H9 (cell line): ENCODE data around the gene CPEB2. TPM values are rescaled to one million over a fixed set of nuclear protein-coding genes. Genes with fewer than 3 reads are reported as not detected.

Experiments
- DNase-seq: peaks from one replicate; pipeline ENCODE4 v3.0.0-alpha.2; 2017
- H2AFZ ChIP-seq: one replicate; pipeline ENCODE4 v1.6.1; 2013; ENCODE audit warnings: mild to moderate bottlenecking, low read length, control low read depth, moderate library complexity
- H2AK5ac ChIP-seq: 2 replicates; pipeline ENCODE4 v1.6.1; 2013; ENCODE audit warnings: low read length, control low read depth, mixed read lengths; ENCODE audit not compliant: insufficient read length
- H2BK120ac ChIP-seq: one replicate; pipeline ENCODE4 v1.6.1; 2013; ENCODE audit warnings: low read depth, mild to moderate bottlenecking, low read length, control low read depth, inconsistent platforms; ENCODE audit not compliant: poor library complexity, severe bottlenecking
- H2BK12ac ChIP-seq: 2 replicates; pipeline ENCODE4 v1.6.1; 2013; ENCODE audit warnings: low read length, control low read depth, mixed read lengths, low read depth; ENCODE audit not compliant: insufficient read length
- H2BK15ac ChIP-seq: 2 replicates; pipeline ENCODE4 v1.6.1; 2013; ENCODE audit warnings: low read depth, low read length, control low read depth
- H2BK20ac ChIP-seq: one replicate; pipeline ENCODE4 v1.6.1; 2013; ENCODE audit warnings: low read depth, mild to moderate bottlenecking, low read length, control low read depth, inconsistent platforms; ENCODE audit not compliant: poor library complexity, severe bottlenecking
- H2BK5ac ChIP-seq: 2 replicates; pipeline ENCODE4 v1.6.1; 2013; ENCODE audit warnings: low read length, control low read depth, mixed read lengths; ENCODE audit not compliant: insufficient read length
- H3K14ac ChIP-seq: 2 replicates; pipeline ENCODE4 v1.6.1; 2013; ENCODE audit warnings: low read length, control low read depth; ENCODE audit not compliant: insufficient read depth
- H3K18ac ChIP-seq: 2 replicates; pipeline ENCODE4 v1.6.1; 2013; ENCODE audit warnings: low read depth, mild to moderate bottlenecking, mixed read lengths, low read length, control low read depth; ENCODE audit not compliant: insufficient read length
- H3K23ac ChIP-seq: 2 replicates; pipeline ENCODE4 v1.6.1; 2013; ENCODE audit warnings: low read length, control low read depth, mixed read lengths, low read depth; ENCODE audit not compliant: insufficient read length
- H3K23me2 ChIP-seq: 2 replicates; pipeline ENCODE4 v1.6.1; 2013; ENCODE audit warnings: low read depth, mild to moderate bottlenecking, mixed read lengths, low read length, control low read depth; ENCODE audit not compliant: insufficient read length, poor library complexity, severe bottlenecking
- H3K27ac ChIP-seq: 2 replicates; pipeline ENCODE4 v1.5.1; 2013; ENCODE audit warnings: low read length, control low read depth, mixed read lengths, low read depth; ENCODE audit not compliant: insufficient read length
- H3K27me3 ChIP-seq: 2 replicates; pipeline ENCODE4 v1.6.1; 2013; ENCODE audit warnings: low read length, control low read depth, inconsistent platforms; ENCODE audit not compliant: insufficient read depth
- H3K4ac ChIP-seq: 2 replicates; pipeline ENCODE4 v1.6.1; 2013; ENCODE audit warnings: low read depth, mild to moderate bottlenecking, control low read depth, inconsistent platforms, low read length, moderate library complexity
- H3K4me1 ChIP-seq: 2 replicates; pipeline ENCODE4 v1.6.1; 2013; ENCODE audit warnings: low read length, control low read depth, inconsistent platforms; ENCODE audit not compliant: insufficient read depth
- H3K4me2 ChIP-seq: 2 replicates; pipeline ENCODE4 v1.6.1; 2013; ENCODE audit warnings: low read length, control low read depth, mixed read lengths; ENCODE audit not compliant: insufficient read length, insufficient read depth
- H3K56ac ChIP-seq: 2 replicates; pipeline ENCODE4 v1.6.1; 2013; ENCODE audit warnings: low read depth, mild to moderate bottlenecking, mixed read lengths, low read length, control low read depth; ENCODE audit not compliant: insufficient read length
- H3K79me1 ChIP-seq: 2 replicates; pipeline ENCODE4 v1.6.1; 2013; ENCODE audit warnings: low read depth, mild to moderate bottlenecking, moderate library complexity, low read length, control low read depth, inconsistent platforms; ENCODE audit not compliant: insufficient read depth, poor library complexity, severe bottlenecking
- H3K79me2 ChIP-seq: 2 replicates; pipeline ENCODE4 v1.6.1; 2013; ENCODE audit warnings: low read length, control low read depth, inconsistent platforms; ENCODE audit not compliant: insufficient read depth
- H3K9ac ChIP-seq: 2 replicates; pipeline ENCODE4 v1.6.1; 2013; ENCODE audit warnings: low read length, control low read depth, mixed read lengths; ENCODE audit not compliant: insufficient read length; ENCODE audit errors: extremely low read depth
- H3K9me3 ChIP-seq: one replicate; pipeline ENCODE4 v1.6.1; 2013; ENCODE audit warnings: low read depth, low read length, inconsistent platforms; ENCODE audit not compliant: control insufficient read depth
- H3T11ph ChIP-seq: one replicate; pipeline ENCODE4 v1.6.1; 2013; ENCODE audit warnings: mild to moderate bottlenecking, low read length, control low read depth, inconsistent platforms
- H4K20me1 ChIP-seq: one replicate; pipeline ENCODE4 v1.6.1; 2013; ENCODE audit not compliant: control insufficient read depth, insufficient read length, insufficient read depth
- H4K5ac ChIP-seq: 2 replicates; pipeline ENCODE4 v1.6.1; 2013; ENCODE audit warnings: low read depth, mild to moderate bottlenecking, mixed read lengths, low read length, control low read depth; ENCODE audit not compliant: insufficient read length
- H4K8ac ChIP-seq: replicated peaks from 2 replicates; pipeline ENCODE4 v1.6.1; 2013; ENCODE audit warnings: low read length, control low read depth, mixed read lengths, low read depth; ENCODE audit not compliant: insufficient read length
- H4K91ac ChIP-seq: 2 replicates; pipeline ENCODE4 v1.6.1; 2013; ENCODE audit warnings: low read depth, mild to moderate bottlenecking, moderate library complexity, mixed read lengths, low read length, control low read depth; ENCODE audit not compliant: insufficient read length
- H3K27ac Mint-ChIP-seq, 3 experiments: 2 replicates in 2 of 3; 3 replicates in 1 of 3; pipeline ENCODE4 v1.8.0; 2020 to 2021; ENCODE audit warnings: mixed read lengths in 3 of 3, mild to moderate bottlenecking in 1 of 3, moderate library complexity in 1 of 3
- H3K27me3 Mint-ChIP-seq: 2 replicates; pipeline ENCODE4 v1.8.0; 2021; ENCODE audit warnings: low read depth, mild to moderate bottlenecking, moderate library complexity, mixed read lengths
- H3K36me3 Mint-ChIP-seq, 3 experiments: 2 replicates in 2 of 3; 3 replicates in 1 of 3; pipeline ENCODE4 v1.8.0; 2020 to 2021; ENCODE audit warnings: low read depth in 3 of 3, mixed read lengths in 3 of 3; ENCODE audit not compliant: insufficient read depth in 1 of 3
- H3K4me1 Mint-ChIP-seq, 2 experiments: 2 replicates each; pipeline ENCODE4 v1.8.0; 2020; ENCODE audit warnings: mixed read lengths in 2 of 2
- H3K4me3 Mint-ChIP-seq, 2 experiments: 2 replicates in 1 of 2; 3 replicates in 1 of 2; pipeline ENCODE4 v1.8.0; 2020 to 2021; ENCODE audit warnings: mild to moderate bottlenecking in 2 of 2, mixed read lengths in 2 of 2, moderate library complexity in 1 of 2
- H3K9me3 Mint-ChIP-seq, 2 experiments: 2 replicates in 1 of 2; 3 replicates in 1 of 2; pipeline ENCODE4 v1.8.0; 2020; ENCODE audit warnings: mild to moderate bottlenecking in 2 of 2, mixed read lengths in 2 of 2, moderate library complexity in 1 of 2
- CTCF ChIP-seq: fragments of 200-600 bp; sonication (generic); conservative IDR thresholded peaks from 3 replicates; pipeline ENCODE4 v1.8.0; 2021; ENCODE audit warnings: antibody characterized with exemption, mild to moderate bottlenecking
- total RNA-seq: library from RNA; stranded (reverse); gene quantifications from 2 replicates; pipeline ENCODE4 v1.2.1, GENCODE V29; 2021

CPEB2 gene
- total RNA-seq, 1 experiment from 2014 or later, result 1.8 TPM

- H3K27me3 Mint-ChIP-seq, result no peaks in the 10 kb centered on the region; the same call in 1 of the 2 replicates
- Histone ChIP-seq H3K56ac (no peak overlapping the region), H2BK5ac (no peak overlapping the region), H3K23ac (no peak overlapping the region), H4K5ac (no peak overlapping the region), H3K9ac (no peak overlapping the region), H3K79me1 (no peaks in the 10 kb centered on the region), H2AK5ac (no peak overlapping the region), H2BK20ac (no peak overlapping the region), H3K27me3 (no peaks in the 10 kb centered on the region), H3K23me2 (no peaks in the 10 kb centered on the region), H3K18ac (no peak overlapping the region), H4K20me1 (no peaks in the 10 kb centered on the region), H3K14ac (no peak overlapping the region), H3K4ac (no peak overlapping the region), H3K4me1 (no peaks in the 10 kb centered on the region), H3K79me2 (no peaks in the 10 kb centered on the region), H2BK12ac (no peak overlapping the region), H3K27ac (no peak overlapping the region), H2BK120ac (no peak overlapping the region), H4K8ac (no peak overlapping the region), H2AFZ (no peak overlapping the region), H4K91ac (no peak overlapping the region), H3T11ph (no peak overlapping the region), H2BK15ac (no peak overlapping the region), H3K9me3 (no peaks in the 10 kb centered on the region), H3K4me2 (no peak overlapping the region)
- no peak overlapping the region for H3K27ac Mint-ChIP-seq
- no peaks in the 10 kb centered on the region; a peak in 1 of 5 replicates for H3K9me3 Mint-ChIP-seq
- H3K4me1 Mint-ChIP-seq, result no peaks in the 10 kb centered on the region
- TF ChIP-seq CTCF, result no peak
- no peak for DNase-seq
- H3K36me3 Mint-ChIP-seq, result no peaks in the 10 kb centered on the region
- no peak overlapping the region for H3K4me3 Mint-ChIP-seq
These were observed 107.9 kb downstream of the CPEB2 start for GRCh38 chr4:15110120-15110571.
